HG03064 (cell line): ENCODE results near the gene BSX.

Source experiments
- ATAC-seq: cut with Tn5 transposase; IDR thresholded peaks from one replicate; pipeline ENCODE4 v1.9.1; 2021; ENCODE audit warnings: low read depth; ENCODE audit not compliant: unreplicated experiment

BSX gene

DNA sequence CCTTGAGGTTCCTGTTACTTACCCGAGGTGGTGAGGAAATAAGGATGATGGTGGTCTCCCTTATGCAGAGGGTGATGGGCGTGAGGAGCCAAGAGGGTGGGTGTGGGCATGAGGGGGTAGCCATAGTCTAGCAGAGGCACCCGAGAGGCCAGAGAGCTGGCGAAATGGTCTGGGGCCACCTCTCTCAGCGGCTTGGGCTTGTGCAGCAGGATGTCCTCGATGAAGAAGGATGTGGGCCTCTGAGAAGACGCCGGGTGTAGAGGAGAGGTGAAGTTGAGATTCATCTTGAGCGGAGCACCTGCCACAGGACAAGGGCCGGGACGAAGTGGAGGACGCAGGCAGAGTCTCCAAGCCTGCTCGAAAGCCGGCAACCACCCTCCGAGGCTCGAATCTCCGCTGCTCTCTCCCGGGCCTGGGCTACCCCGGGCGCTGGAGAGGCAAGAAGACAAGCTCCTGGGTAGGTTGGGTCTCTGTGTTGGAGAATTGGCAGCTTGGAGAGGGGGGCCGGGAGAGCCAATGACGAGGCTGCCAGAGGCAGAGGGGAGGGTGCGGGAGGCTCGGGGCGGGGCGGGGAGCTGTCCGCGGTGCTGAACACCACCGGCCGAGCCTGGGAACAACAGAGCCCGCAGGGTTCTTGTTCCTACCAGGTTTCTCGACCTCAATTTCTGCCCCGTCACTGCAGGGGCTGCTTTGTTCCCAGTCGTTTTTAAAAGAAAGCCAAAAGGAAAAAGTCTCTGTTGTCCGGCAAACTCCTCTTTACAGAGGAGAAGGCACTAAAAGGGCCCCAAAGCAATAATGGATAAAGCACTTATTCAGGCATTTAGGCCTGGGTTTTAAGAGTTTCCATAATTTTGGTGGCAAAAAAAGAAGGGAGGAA is at the start of gene BSX:
Gene BSX (minus strand): TSS at position 447 of the 877 bp plus-strand sequence. CDS start 163 bp downstream, at position 284.
- ATAC-seq = no peak

GRCh38 chr11:123030517-123030916 is 48.9 kb upstream of the BSX start:
- no peak for ATAC-seq

DNA sequence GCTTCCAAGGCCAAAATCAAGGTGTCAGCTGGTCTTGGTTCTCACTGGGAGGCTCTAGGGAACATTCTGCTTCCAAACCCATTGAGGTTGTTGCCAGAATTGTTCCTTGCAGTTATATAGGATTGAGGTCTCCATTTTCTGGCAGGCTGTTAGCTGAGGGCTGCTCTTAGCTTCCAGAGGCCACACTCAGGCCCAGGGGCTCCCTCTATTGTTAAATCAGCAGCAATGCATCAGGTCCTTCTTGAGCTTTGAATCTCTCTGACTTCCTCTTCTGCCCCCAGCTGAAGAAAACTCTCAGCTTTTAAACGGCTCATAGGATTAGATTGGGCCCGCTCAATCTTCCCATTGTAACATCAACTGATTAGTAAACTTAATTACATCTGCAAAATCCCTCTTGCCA is 39.3 kb upstream of the BSX start:
- no peak for ATAC-seq

DNA sequence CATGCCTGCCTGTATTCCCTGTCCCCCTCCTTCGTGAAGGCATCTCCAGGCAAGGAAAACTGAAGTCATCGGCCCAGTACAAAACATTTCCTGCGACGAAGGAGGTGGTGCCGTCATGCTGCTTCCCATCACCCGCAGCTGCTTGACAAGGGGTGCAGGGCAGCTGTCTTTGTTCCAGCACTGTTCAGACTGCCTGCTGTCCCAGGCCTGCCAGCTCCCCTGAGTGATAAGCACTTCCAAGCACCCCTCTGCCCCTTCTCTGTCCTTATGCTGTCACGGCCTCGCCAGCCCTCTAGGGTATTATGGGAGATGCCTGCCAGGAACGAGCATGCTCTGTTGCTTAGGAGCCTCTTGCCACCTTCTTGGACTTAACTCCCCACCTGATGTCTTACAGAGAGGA is 37.1 kb upstream of the BSX start:
- no peak for ATAC-seq

- no peak for ATAC-seq
Observed at GRCh38 chr11:123011510-123011909, 29.9 kb upstream of the BSX start.

GRCh38 chr11:123006860-123007542 is 25.4 kb upstream of the BSX start:
- ATAC-seq = no peak

- ATAC-seq = no peak
Observed at GRCh38 chr11:123000721-123001120, 19.1 kb upstream of the BSX start.

- ATAC-seq = no peak
Observed at GRCh38 chr11:122998727-122999366, 17.2 kb upstream of the BSX start.

GRCh38 chr11:122995526-122995925 is 13.9 kb upstream of the BSX start:
- no peak for ATAC-seq

GRCh38 chr11:122984186-122985011 is 2.8 kb upstream of the BSX start:
- no peak for ATAC-seq

DNA sequence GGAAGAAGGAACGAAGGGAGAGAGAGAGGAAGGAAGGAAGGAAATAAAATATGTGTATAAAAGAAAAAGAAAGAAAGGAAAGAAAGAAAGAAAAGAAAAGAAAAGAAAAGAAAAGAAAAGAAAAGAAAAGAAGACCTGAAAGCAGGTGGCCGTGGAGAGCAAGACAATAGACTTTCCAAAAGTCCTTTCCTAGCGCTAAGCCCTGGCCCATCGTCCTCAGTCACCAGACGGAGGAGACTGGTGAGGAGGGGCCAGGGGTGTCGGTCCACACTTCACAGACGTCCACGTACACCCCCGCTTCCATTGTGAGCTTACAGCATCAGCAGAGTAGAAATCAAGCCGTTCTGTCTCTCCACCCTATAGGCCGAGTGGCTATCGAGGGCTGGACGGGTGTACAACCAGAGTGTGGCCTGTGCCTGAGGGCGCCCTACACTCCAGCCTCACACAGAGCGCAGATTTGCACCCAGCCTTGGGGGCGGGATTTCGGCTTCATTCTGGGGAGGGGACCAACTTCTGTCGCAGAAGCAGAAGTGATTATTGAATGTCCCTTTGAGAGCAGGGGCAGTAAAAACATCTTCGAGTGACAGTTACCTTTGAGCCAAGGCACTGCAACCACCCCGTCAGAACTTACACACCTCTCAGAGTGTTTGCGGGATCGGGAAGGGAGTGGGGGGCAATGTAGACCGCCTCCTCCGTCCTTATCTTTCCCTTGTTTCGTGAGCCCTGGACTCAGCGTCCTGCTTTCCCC is 2.0 kb upstream of the BSX start:
- ATAC-seq = no peak

GRCh38 chr11:122979815-122980595 is 1.6 kb downstream of the BSX start:
- ATAC-seq = no peak

- ATAC-seq = no peak
Observed at GRCh38 chr11:122979103-122979814, 2.4 kb downstream of the BSX start.

- ATAC-seq = no peak
Observed at GRCh38 chr11:122978299-122978620, 3.4 kb downstream of the BSX start.

GRCh38 chr11:122977470-122978298 is 4.0 kb downstream of the BSX start:
- no peak for ATAC-seq

- ATAC-seq = no peak
Observed at GRCh38 chr11:122976734-122977469, 4.7 kb downstream of the BSX start.
